Measurements from ENCODE around the gene PTCH1.

Gene PTCH1

DNA sequence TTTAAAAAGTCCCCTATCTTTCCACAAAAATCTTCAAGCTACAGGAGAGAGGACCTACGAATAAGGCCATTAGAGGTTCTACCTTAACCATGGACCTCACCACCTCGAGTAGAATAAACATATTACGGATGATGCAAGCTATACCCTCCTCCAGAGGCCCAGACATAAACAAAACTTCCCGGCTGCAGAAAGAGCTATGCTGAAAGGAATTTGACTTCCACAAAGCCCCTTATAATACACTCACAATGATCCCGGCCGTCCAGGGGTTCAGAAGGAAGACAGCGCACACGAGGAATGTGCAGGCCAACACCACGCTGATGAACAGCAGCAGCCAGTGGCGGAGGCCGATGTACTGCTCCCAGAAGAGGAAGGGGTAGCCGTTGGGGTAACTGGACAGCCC lies 59.0 kb downstream of the PTCH1 start (continued):
- no peak for TF ChIP-seq ZBTB10 (tag by site-specific recombination; IDR thresholded peaks at IDR 0.05)
- no peak for TF ChIP-seq ZNF146 (tag by site-specific recombination; IDR thresholded peaks at IDR 0.05)
- TF ChIP-seq ZNF596 (tag by site-specific recombination; IDR thresholded peaks at IDR 0.05) = no peak
- TF ChIP-seq SCRT2 (tag by site-specific recombination; IDR thresholded peaks at IDR 0.05) = no peak
- TF ChIP-seq ZNF184 (tag by site-specific recombination; IDR thresholded peaks at IDR 0.05) = no peak
- TF ChIP-seq ZBTB48 (tag by site-specific recombination; IDR thresholded peaks at IDR 0.05) = no peak
- TF ChIP-seq ZNF510 (tag by site-specific recombination; IDR thresholded peaks at IDR 0.05; ENCODE audit: insufficient replicate concordance) = no peak
- TF ChIP-seq ZBTB49 (tag by site-specific recombination; IDR thresholded peaks at IDR 0.05; ENCODE audit: low read depth) = no peak

- ChIA-PET POLR2A (no interaction called here), CTCF (no interaction called here)
- no peaks in the 10 kb centered on the region for H3K9me3 ChIP-seq (ENCODE audit: control insufficient read depth, insufficient read depth, low read depth, low read length)
- no peak overlapping the region for H3K4me3 ChIP-seq (ENCODE audit: low read depth, low read length)
- H3K36me3 ChIP-seq (ENCODE audit: control insufficient read depth in 2 of 2, insufficient read depth in 1 of 2, low read length in 2 of 2) = peaks cover 0 to 98% of the 10 kb centered on the region in 2 experiments; a peak in 1 of 3 replicates
- peaks cover 13% of the 10 kb centered on the region for H3K4me1 ChIP-seq (ENCODE audit: control insufficient read depth, insufficient read depth, low read length)
- H3K27ac ChIP-seq (ENCODE audit: extremely low read depth, low read depth, low read length) = no peak overlapping the region
- TF ChIP-seq PRDM4 (tag by site-specific recombination; IDR thresholded peaks at IDR 0.05) = no peak
- peak; percentile 78; the same call in 1 of the 2 replicates for TF ChIP-seq EGR2 (tag by site-specific recombination; IDR thresholded peaks at IDR 0.05; ENCODE audit: low read depth)
- TF ChIP-seq ZFHX2 (tag by site-specific recombination; conservative IDR thresholded peaks at IDR 0.05) = peak; percentile 57
Observed at GRCh38 chr9:95455714-95456113, 61.1 kb downstream of the PTCH1 start.

DNA sequence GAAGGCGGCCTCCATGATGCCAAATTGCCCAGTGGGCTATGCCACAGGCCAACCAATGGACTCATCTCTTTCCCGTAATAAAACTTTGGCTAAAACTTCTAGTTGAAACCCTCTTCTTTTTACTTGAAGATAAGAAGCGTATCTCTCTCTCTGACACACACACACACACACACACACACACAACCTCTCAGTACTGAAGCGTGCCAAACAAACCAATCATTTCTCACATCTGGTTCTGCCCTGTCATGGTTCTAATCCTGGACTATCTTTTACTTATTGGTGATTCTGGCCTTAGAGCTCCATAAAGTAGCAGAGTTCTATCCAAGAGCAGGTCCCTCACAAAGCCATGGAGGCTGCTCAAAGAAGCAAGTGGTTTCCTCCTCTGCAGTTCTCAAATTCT lies 64.6 kb downstream of the PTCH1 start:
- POLR2A ChIA-PET = interaction anchor here (0.6 kb wide), 1 partner anchor 21 kb away, joined by 8 read pairs; no protein-coding TSS in a partner anchor
- CTCF ChIA-PET = interaction anchor here (0.7 kb wide), 1 partner anchor 35 kb away, joined by 5 read pairs; no protein-coding TSS in a partner anchor
- Histone ChIP-seq H3K27ac (ENCODE audit: extremely low read depth, low read depth, low read length) (no peak overlapping the region), H3K36me3 (ENCODE audit: control insufficient read depth in 2 of 2, insufficient read depth in 1 of 2, low read length in 2 of 2) (peaks cover 0 to 98% of the 10 kb centered on the region in 2 experiments; a peak in 2 of 3 replicates), H3K9me3 (ENCODE audit: control insufficient read depth, insufficient read depth, low read depth, low read length) (no peaks in the 10 kb centered on the region), H3K4me1 (ENCODE audit: control insufficient read depth, insufficient read depth, low read length) (no peaks in the 10 kb centered on the region), H3K4me3 (ENCODE audit: low read depth, low read length) (no peak overlapping the region)
- TF ChIP-seq ZNF394 (tag by site-specific recombination; IDR thresholded peaks at IDR 0.05; ENCODE audit: borderline replicate concordance) (no peak), ZNF174 (tag by site-specific recombination; IDR thresholded peaks at IDR 0.05) (no peak), ZNF624 (tag by site-specific recombination; IDR thresholded peaks at IDR 0.05) (no peak), ZBTB1 (tag by site-specific recombination; IDR thresholded peaks at IDR 0.05) (no peak), HOXA7 (CRISPR knock-in tag; IDR thresholded peaks at IDR 0.05; ENCODE audit: borderline replicate concordance) (no peak), ZNF155 (tag by site-specific recombination; IDR thresholded peaks at IDR 0.05) (no peak), ZNF112 (tag by site-specific recombination; IDR thresholded peaks at IDR 0.05) (no peak)
- TF ChIP-seq, protein P1, sequence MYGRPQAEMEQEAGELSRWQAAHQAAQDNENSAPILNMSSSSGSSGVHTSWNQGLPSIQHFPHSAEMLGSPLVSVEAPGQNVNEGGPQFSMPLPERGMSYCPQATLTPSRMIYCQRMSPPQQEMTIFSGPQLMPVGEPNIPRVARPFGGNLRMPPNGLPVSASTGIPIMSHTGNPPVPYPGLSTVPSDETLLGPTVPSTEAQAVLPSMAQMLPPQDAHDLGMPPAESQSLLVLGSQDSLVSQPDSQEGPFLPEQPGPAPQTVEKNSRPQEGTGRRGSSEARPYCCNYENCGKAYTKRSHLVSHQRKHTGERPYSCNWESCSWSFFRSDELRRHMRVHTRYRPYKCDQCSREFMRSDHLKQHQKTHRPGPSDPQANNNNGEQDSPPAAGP (tag by site-specific recombination; IDR thresholded peaks at IDR 0.05) = no peak

Measured in HEK293 (cell line).